ENCODE measurements around the gene MBNL2. TPM values are rescaled to one million over a fixed set of nuclear protein-coding genes. Genes with fewer than 3 reads are reported as not detected.

Gene MBNL2
- total RNA-seq, 1 experiment from 2014 or later = 0.17 TPM

- H3K18ac ChIP-seq (ENCODE audit: insufficient read length, low read depth, low read length) = no peak overlapping the region
- H2BK15ac ChIP-seq (ENCODE audit: low read depth, low read length) = no peak overlapping the region
- H2AK5ac ChIP-seq (ENCODE audit: insufficient read length, low read length) = no peak overlapping the region
- no peaks in the 10 kb centered on the region for H3K79me2 ChIP-seq (ENCODE audit: insufficient read depth, low read length)
- Mint-ChIP-seq H3K9me3 (no peaks in the 10 kb centered on the region; a peak in 1 of 5 replicates), H3K27me3 (ENCODE audit: low read depth) (peaks cover 93% of the 10 kb centered on the region), H3K36me3 (ENCODE audit: insufficient read depth in 1 of 3, low read depth in 3 of 3) (no peaks in the 10 kb centered on the region), H3K4me1 (peaks cover 22 to 30% of the 10 kb centered on the region in 2 experiments), H3K4me3 (no peak overlapping the region), H3K27ac (no peak overlapping the region)
- H2BK5ac ChIP-seq (ENCODE audit: insufficient read length, low read length) = no peak overlapping the region
- no peak overlapping the region for H2BK120ac ChIP-seq (ENCODE audit: low read depth, low read length, poor library complexity, severe bottlenecking)
- H3K23me2 ChIP-seq (ENCODE audit: insufficient read length, low read depth, low read length, poor library complexity, severe bottlenecking) = no peaks in the 10 kb centered on the region
- H3K56ac ChIP-seq (ENCODE audit: insufficient read length, low read depth, low read length) = no peak overlapping the region
- H3K4me2 ChIP-seq (ENCODE audit: insufficient read depth, insufficient read length, low read length) = no peak overlapping the region
- H3K27ac ChIP-seq (ENCODE audit: insufficient read length, low read depth, low read length) = no peak overlapping the region
- H3K4ac ChIP-seq (ENCODE audit: low read depth, low read length) = no peak overlapping the region
- H4K20me1 ChIP-seq (ENCODE audit: control insufficient read depth, insufficient read depth, insufficient read length) = no peaks in the 10 kb centered on the region
- H2BK20ac ChIP-seq (ENCODE audit: low read depth, low read length, poor library complexity, severe bottlenecking) = no peak overlapping the region
- H4K91ac ChIP-seq (ENCODE audit: insufficient read length, low read depth, low read length) = no peak overlapping the region
- no peak overlapping the region for H3K9ac ChIP-seq (ENCODE audit: extremely low read depth, insufficient read length, low read length)
- H2BK12ac ChIP-seq (ENCODE audit: insufficient read length, low read depth, low read length) = no peak overlapping the region
- H3K79me1 ChIP-seq (ENCODE audit: insufficient read depth, low read depth, low read length, poor library complexity, severe bottlenecking) = no peaks in the 10 kb centered on the region
- H3T11ph ChIP-seq (ENCODE audit: low read length) = no peak overlapping the region
- H3K4me1 ChIP-seq (ENCODE audit: insufficient read depth, low read length) = 0 out of 2 replicates have a peak, but pooled peaks cover 2% of the 10 kb centered on the region
- no peak for DNase-seq
- no CpG with 5 or more reads among the region's 3 CpGs for WGBS (ENCODE audit: extremely low coverage, insufficient read length, low lambda C conversion rate)
- H3K14ac ChIP-seq (ENCODE audit: insufficient read depth, low read length) = no peak overlapping the region
- no peak overlapping the region for H4K5ac ChIP-seq (ENCODE audit: insufficient read length, low read depth, low read length)
- H3K23ac ChIP-seq (ENCODE audit: insufficient read length, low read depth, low read length) = no peak overlapping the region
- H4K8ac ChIP-seq (replicated peaks; ENCODE audit: insufficient read length, low read depth, low read length) = no peak overlapping the region
- H2AFZ ChIP-seq (ENCODE audit: low read length) = no peak overlapping the region
- no peaks in the 10 kb centered on the region for H3K9me3 ChIP-seq (ENCODE audit: control insufficient read depth, low read depth, low read length)
- no peak for TF ChIP-seq CTCF (conservative IDR thresholded peaks at IDR 0.05)
- H3K27me3 ChIP-seq (ENCODE audit: insufficient read depth, low read length) = peaks cover 12% of the 10 kb centered on the region; the same call in 1 of the 2 replicates
These were observed 1.8 kb upstream of the MBNL2 start for GRCh38 chr13:97220151-97220900.

Data from H9 (cell line).